NCI-H2107 (cell line): Measurements from ENCODE around the gene DNAL4.

ENCODE experiments used
- DNase-seq: peaks from one replicate; lab custom pipeline; 2025; lab: John Stamatoyannopoulos, UW

Gene DNAL4, protein sequence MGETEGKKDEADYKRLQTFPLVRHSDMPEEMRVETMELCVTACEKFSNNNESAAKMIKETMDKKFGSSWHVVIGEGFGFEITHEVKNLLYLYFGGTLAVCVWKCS

GRCh38 chr22:38793721-38794466, at the start of gene DNAL4:
TSS of gene DNAL4 (minus strand) at chr22:38794143. CDS start at chr22:38782731, 11,412 bp downstream.
- DNase-seq, result peak; percentile 79

GRCh38 chr22:38843201-38843656, 49.3 kb upstream of the DNAL4 start:
- no peak for DNase-seq

DNA sequence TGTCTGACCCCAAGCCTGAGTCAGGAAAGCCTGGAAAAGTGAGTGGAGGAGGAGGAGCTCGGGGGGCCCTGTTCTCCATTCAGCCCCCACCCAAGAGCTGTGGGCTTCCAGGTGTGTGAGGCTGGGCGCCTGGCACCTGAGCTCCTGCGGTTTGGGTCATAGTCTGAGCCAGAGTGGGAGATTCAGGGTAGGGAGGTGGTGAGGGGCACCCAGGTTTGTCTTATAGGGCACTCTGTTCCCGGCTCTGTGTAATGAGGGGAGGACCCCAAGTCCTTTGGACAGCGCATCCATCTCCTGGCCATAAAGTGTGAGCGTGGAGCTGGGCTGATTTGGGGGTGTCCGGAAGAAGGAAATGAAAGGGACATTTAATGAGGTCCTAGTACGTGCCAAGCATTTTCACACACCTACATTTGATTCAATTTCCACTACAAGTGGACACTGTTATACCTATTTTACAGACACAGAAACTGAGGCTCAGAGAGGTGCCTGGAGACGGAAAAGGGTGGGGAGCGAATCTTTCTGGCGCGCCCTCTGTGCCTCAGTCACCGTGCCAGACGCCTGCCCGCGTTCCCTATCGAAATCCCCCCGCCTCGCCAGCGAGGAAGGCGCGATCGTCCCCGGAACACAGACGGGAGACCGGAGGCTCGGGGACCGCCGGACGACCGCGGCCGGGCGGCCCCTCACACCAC, 48.7 kb upstream of the DNAL4 start:
- DNase-seq, result no peak

GRCh38 chr22:38841635-38842034, 47.7 kb upstream of the DNAL4 start:
- DNase-seq, result no peak

GRCh38 chr22:38841211-38841610, 47.3 kb upstream of the DNAL4 start:
- DNase-seq, result no peak

DNA sequence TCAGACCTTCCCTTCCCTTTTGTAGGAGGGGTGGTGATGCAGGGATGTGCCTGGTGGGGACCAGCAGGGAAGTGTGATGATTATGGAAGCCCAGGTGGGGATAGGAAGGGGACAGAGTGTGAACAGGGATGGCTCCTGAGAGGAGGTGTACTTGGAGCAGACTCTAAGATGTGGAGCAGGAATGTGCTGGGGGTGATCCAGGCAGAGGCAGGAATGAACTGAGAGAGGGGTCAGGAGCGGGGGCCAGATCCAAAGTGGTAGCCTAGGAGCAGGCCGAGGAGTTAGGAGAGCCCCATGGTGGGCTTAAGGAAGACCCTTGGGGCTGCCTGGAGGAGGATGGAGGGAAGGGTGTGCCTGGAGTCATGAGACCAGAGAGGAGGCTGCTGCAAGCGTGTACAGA, 46.2 kb upstream of the DNAL4 start:
- no peak for DNase-seq

- no peak for DNase-seq
Observed at GRCh38 chr22:38839686-38840085, 45.7 kb upstream of the DNAL4 start.

- DNase-seq, result no peak
Observed at GRCh38 chr22:38837414-38837928, 43.5 kb upstream of the DNAL4 start.

DNA sequence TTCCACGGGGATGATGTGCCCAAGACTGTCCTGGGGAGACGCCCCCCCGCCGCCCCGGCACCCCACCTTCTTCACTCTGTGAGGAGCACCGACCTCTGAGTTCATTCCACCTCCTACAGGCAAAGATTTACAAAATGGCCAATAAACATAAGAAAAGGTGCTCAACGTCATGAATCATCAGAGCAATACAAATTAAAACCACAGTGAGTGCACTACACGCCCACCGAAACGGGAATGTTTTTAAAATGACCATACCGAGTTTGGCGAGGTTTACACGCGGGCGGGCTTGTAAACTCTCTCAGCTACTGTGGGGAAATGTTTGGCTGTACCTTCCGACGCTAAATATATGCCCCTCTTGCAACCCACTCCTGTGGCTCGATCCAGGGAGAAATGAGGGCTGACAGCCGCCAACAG, 42.0 kb upstream of the DNAL4 start:
- no peak for DNase-seq

- no peak for DNase-seq
Observed at GRCh38 chr22:38834991-38835390, 41.0 kb upstream of the DNAL4 start.

DNA sequence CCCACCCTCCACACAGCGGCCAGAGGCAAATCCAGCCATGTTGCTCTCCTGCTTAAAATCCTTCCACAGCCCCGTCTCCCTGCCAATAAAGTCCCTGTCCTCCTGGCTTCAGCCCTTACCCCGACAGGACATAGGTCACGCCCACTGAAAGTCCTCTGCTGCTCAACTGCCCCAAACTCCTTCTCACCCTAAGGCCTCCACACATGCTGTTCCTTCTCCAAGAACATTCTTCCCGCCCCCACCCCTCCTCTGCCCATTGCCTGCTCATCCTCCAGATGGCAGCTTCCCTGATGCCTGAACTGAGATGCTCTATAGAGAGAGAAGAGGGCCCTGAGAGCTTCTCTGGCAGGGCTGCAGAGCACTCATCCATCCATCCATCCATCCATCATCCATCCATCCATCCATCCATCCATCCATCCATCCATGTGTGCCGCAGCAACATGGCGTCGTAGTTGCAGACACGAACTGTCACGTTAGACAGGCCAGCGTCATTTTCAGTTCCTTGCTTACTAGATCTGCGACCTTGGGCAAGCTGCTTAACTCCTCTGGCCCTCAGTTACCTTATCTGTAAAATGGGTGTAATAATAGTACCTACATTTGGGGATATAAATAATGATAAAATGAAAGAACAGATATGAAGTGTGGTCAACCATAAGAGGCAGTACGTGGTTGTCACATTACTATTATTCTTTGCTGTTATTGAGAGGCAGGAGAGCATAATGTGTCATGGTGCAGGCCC, 40.4 kb upstream of the DNAL4 start:
- DNase-seq, result no peak

DNA sequence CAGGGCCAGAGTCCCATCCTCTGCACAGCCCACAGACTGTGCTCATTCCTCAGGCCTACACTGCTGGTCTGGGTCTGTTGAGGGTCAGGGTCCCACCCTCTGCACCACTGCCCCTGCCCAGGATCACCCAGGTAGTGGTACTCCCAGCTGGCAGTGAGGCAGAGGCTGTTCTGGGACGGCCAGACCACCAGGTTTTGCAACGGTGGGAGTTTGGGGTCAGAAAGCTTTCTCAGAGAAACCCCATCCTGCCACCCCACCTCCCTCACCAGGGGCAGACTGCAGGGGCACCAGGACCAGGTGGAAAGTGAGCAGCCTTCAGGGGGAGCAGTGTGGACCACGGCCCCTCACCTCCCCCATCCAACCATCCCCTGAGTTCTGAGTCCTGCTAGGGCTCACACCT, 39.1 kb upstream of the DNAL4 start:
- DNase-seq, result no peak

GRCh38 chr22:38832005-38832978, 38.3 kb upstream of the DNAL4 start:
- DNase-seq, result no peak

DNA sequence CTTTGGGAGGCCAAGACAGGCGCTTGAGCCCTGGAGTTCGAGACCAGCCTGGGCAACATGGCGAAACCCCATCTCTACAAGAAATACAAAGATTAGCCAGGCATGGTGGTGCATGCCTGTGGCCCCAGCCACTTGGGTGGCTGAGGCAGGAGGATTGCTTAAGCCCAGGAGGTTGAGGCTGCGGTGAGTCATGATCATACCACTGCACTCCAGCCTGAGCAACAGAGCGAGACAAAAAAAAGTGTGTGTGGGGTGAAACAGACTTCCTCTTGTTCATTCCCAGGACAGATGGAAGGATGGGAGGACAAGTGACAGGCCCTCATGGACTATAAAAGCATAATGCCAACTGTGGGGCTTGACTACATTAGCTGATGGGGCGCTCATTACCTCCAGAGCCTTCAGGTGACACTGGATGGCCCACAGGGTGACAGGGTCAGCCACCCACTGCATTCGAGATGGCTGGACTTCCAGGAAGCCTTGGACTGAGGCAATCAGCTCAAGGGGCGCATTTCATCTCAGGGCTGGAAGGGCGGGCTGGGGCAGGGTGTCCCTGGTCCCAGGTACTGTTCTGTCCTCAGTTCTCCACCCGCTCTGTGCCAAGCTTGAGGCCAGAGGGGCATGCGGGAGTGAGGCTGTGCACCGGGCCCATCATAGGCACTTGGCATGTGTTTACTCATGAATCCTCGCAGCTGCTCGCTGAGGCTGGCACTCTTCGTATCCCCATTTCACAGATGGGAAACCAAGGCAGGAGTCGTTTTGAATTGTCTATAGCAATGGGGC, 37.4 kb upstream of the DNAL4 start:
- no peak for DNase-seq

DNA sequence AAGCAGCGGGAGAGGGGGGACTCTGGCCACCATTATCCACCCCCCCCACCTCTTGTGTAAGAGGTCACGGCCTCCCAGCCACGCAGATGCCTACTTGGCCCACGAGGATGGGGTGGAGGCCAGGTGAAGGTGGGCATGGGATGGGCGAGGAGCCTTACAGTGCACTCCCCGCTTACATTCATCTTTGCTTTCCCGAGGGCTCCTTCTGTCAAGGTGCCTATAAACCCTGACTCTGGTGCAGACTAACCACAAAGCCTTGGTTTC, 36.8 kb upstream of the DNAL4 start:
- DNase-seq, result no peak

DNA sequence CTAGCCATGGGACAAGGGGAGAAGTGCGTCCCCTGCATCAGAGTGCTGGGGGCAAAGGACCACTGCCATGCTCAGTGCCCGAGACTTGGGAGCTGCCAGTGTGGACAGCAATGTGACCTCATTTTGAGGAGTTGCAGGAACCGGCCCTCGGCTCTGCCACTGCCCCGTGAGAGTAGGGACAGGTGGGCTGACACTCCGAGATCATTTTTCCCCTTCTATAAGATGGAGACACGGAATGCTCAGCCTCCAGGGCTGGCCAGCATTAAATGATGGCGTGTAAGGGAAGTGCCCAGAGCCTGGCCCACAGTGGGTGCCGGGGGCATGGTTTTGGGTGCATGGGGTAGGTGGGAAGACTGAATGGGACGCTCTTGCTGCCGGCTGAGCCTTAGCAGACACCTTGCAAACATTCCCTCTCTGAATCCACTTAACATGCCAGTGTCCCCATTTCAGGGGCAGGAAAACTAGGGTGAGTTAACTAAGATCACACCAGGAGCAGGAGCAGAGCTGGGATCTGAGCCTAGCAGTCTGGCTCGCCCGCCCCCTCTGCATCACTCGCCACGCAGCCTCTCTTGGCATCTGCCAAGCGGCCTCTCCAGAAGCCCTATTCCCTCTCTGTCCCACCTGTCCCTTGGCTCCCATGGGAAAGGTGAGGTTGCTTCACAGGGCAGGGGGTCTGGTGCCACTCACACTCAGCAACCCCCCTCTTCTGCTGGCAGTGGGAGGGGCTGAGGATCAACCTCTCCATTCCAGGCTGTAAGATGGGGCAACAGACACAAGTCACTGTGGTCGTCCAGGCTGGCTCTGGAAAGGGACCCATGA, 36.3 kb upstream of the DNAL4 start:
- DNase-seq, result no peak

DNA sequence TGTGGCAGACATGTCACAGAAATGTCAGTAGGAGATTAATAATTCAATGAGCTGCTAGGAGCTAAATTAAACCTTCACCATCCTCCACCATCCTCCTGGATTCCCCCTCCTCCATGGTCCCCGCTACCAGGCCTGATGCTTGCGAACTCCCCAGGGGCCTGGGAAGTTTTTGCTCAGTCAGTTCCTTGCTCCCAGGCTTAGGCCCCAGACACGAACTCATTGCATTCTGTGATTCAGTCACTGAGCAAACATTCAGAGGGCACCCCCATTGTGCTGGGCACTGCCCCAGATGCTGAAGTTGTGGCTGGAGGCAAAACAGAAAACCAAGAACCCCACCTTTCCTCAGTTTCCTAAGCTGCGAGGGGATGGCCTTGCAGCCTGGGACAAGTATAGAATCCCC, 35.5 kb upstream of the DNAL4 start:
- no peak for DNase-seq

- DNase-seq, result no peak
Observed at GRCh38 chr22:38828616-38829205, 34.8 kb upstream of the DNAL4 start.

- no peak for DNase-seq
Observed at GRCh38 chr22:38828191-38828590, 34.2 kb upstream of the DNAL4 start.
